ENCODE results near the gene ERICH4. TPM values are rescaled to one million over a fixed set of nuclear protein-coding genes. Genes with fewer than 3 reads are reported as not detected.

ERICH4 gene
- total and polyA plus RNA-seq, 9 of the 15 experiments (the other 6 are each of a cell fraction or from before 2014, with no cell fraction given) = not detected

- TF ChIP-seq ZNF609 (CRISPR knock-in tag; IDR thresholded peaks at IDR 0.05; ENCODE audit: borderline replicate concordance) (no peak), ZFP1 (CRISPR knock-in tag; IDR thresholded peaks at IDR 0.05) (no peak), SRSF3 (IDR thresholded peaks at IDR 0.05; ENCODE audit: insufficient read depth, low read length) (no peak), CCNT2 (IDR thresholded peaks at IDR 0.05; ENCODE audit: borderline replicate concordance, extremely low read depth, insufficient read length, low read depth, low read length) (no peak), ZNF444 (CRISPR knock-in tag; IDR thresholded peaks at IDR 0.05) (no peak), PRPF4 (IDR thresholded peaks at IDR 0.05; ENCODE audit: insufficient read depth, low read depth, low read length, poor library complexity, severe bottlenecking) (no peak), COPS2 (conservative IDR thresholded peaks at IDR 0.05) (no peak), ZNF778 (CRISPR knock-in tag; IDR thresholded peaks at IDR 0.05) (no peak), SUPT5H (IDR thresholded peaks at IDR 0.05) (peak; percentile 98), CTCF (IDR thresholded peaks at IDR 0.05 in 2 of 3, conservative IDR thresholded peaks at IDR 0.05 in 1 of 3; ENCODE audit: insufficient read depth in 2 of 3, low read depth in 1 of 3, low read length in 3 of 3) (peak; percentile 79 to 85 (median 84)), IRF2 (CRISPR knock-in tag; IDR thresholded peaks at IDR 0.05) (no peak), ZMIZ1 (IDR thresholded peaks at IDR 0.05; ENCODE audit: low read depth in 2 of 2, low read length in 2 of 2) (0 out of 4 replicates have a peak, but pooled peaks of 1 of the 2 experiments have one; percentile 30), ARNT (IDR thresholded peaks at IDR 0.05) (no peak)
These were observed 3.3 kb upstream of the ERICH4 start, which contains the start of gene DMAC2 (continued) for GRCh38 chr19:41439441-41440222.
